Neural cell (in vitro differentiated cells): ENCODE measurements around the gene DUSP2. TPM values are rescaled to one million over a fixed set of nuclear protein-coding genes. Genes with fewer than 3 reads are reported as not detected.

Source experiments
- H2AFZ ChIP-seq: fragments of 200-600, 300-800 bp; sonication (generic), shearing (Covaris generic); 2 replicates; pipeline ENCODE4 v1.6.0; 2014; ENCODE audit warnings: low read depth, mild to moderate bottlenecking, antibody characterized with exemption, low read length, moderate library complexity
- H3F3A ChIP-seq: fragments of 200-600 bp; shearing (Covaris generic); 2 replicates; pipeline ENCODE4 v1.6.1; 2016; ENCODE audit warnings: mild to moderate bottlenecking, moderate library complexity, mixed read lengths, antibody characterized with exemption, low read length; ENCODE audit not compliant: insufficient read depth, poor library complexity, severe bottlenecking
- H3K27ac ChIP-seq: fragments of 200-600, 300-800 bp; sonication (generic), shearing (Covaris generic); 2 replicates; pipeline ENCODE4 v1.5.1; 2014; ENCODE audit warnings: mild to moderate bottlenecking, low read length, moderate library complexity
- H3K27me3 ChIP-seq: fragments of 300-800, 200-600 bp; sonication (generic), shearing (Covaris generic); 2 replicates; pipeline ENCODE4 v1.6.0; 2014; ENCODE audit warnings: mild to moderate bottlenecking, low read depth, low read length, moderate library complexity; ENCODE audit not compliant: insufficient read depth
- H3K36me3 ChIP-seq: fragments of 300-800, 200-600 bp; sonication (generic), shearing (Covaris generic); 2 replicates; pipeline ENCODE4 v1.5.1; 2014; ENCODE audit warnings: mild to moderate bottlenecking, antibody characterized with exemption, low read length, moderate library complexity; ENCODE audit not compliant: insufficient read depth
- H3K4me2 ChIP-seq: fragments of 300-800, 200-600 bp; sonication (generic), shearing (Covaris generic); 2 replicates; pipeline ENCODE4 v1.6.0; 2014; ENCODE audit warnings: mild to moderate bottlenecking, low read length
- H3K4me3 ChIP-seq: fragments of 300-800, 200-600 bp; sonication (generic), shearing (Covaris generic); 2 replicates; pipeline ENCODE4 v1.5.1; 2014; ENCODE audit warnings: mild to moderate bottlenecking, low read length, moderate library complexity
- H3K79me2 ChIP-seq: fragments of 200-600 bp; shearing (Covaris generic); replicated peaks from 2 replicates; pipeline ENCODE4 v1.6.0; 2014; ENCODE audit warnings: mild to moderate bottlenecking, low read length, moderate library complexity; ENCODE audit not compliant: insufficient read depth
- H3K9ac ChIP-seq: fragments of 300-800, 200-600 bp; sonication (generic), shearing (Covaris generic); 2 replicates; pipeline ENCODE4 v1.6.1; 2016; ENCODE audit warnings: mild to moderate bottlenecking, low read length, mixed read lengths
- H3K9me2 ChIP-seq: fragments of 200-600 bp; shearing (Covaris generic); 2 replicates; pipeline ENCODE4 v1.6.1; 2016; ENCODE audit warnings: mild to moderate bottlenecking, low read length, mixed read lengths; ENCODE audit not compliant: insufficient read depth
- H3K9me3 ChIP-seq: fragments of 200-600, 300-800 bp; sonication (generic), shearing (Covaris generic); 2 replicates; pipeline ENCODE4 v1.6.1; 2016; ENCODE audit warnings: mild to moderate bottlenecking, mixed run types, low read length, moderate library complexity, mixed read lengths
- H4K20me1 ChIP-seq: fragments of 200-600 bp; shearing (Covaris generic); 2 replicates; pipeline ENCODE4 v1.6.1; 2016; ENCODE audit warnings: mild to moderate bottlenecking, mixed run types; ENCODE audit not compliant: insufficient read depth
- CTCF ChIP-seq: fragments of 450-650 bp; IDR thresholded peaks from 2 replicates; pipeline ENCODE4 v1.5.1; 2014; ENCODE audit warnings: antibody characterized with exemption, mild to moderate bottlenecking, moderate library complexity; ENCODE audit not compliant: poor library complexity, severe bottlenecking
- EP300 ChIP-seq: fragments of 450-650 bp; conservative IDR thresholded peaks from 2 replicates; pipeline ENCODE4 v1.6.1; 2014; ENCODE audit warnings: antibody characterized with exemption, mild to moderate bottlenecking, moderate library complexity; ENCODE audit not compliant: poor library complexity, severe bottlenecking
- EZH2 ChIP-seq: fragments of 200-600, 300-800 bp; shearing (Covaris generic), sonication (generic); IDR thresholded peaks from 2 replicates; pipeline ENCODE4 v1.6.1; 2014; ENCODE audit warnings: antibody characterized with exemption, low read length, borderline replicate concordance, mild to moderate bottlenecking; ENCODE audit not compliant: insufficient read depth, poor library complexity, severe bottlenecking
- MXI1 ChIP-seq: fragments of 450-650 bp; conservative IDR thresholded peaks from 2 replicates; pipeline ENCODE4 v1.6.1; 2014; ENCODE audit warnings: antibody characterized with exemption, mild to moderate bottlenecking; ENCODE audit not compliant: poor library complexity, severe bottlenecking
- POLR2AphosphoS5 ChIP-seq: IDR thresholded peaks from 2 replicates; pipeline ENCODE4 v1.6.1; 2012
- RAD21 ChIP-seq: fragments of 450-650 bp; conservative IDR thresholded peaks from 2 replicates; pipeline ENCODE4 v1.6.1; 2014; ENCODE audit warnings: antibody characterized with exemption, mild to moderate bottlenecking, moderate library complexity
- REST ChIP-seq: IDR thresholded peaks from 2 replicates; pipeline ENCODE4 v1.6.1; 2012; ENCODE audit warnings: borderline replicate concordance
- SMC3 ChIP-seq: fragments of 450-650 bp; conservative IDR thresholded peaks from 2 replicates; pipeline ENCODE4 v1.6.1; 2014; ENCODE audit warnings: antibody characterized with exemption, mild to moderate bottlenecking, moderate library complexity; ENCODE audit not compliant: poor library complexity
- TAF1 ChIP-seq: IDR thresholded peaks from 2 replicates; pipeline ENCODE4 v1.6.1; 2012; ENCODE audit warnings: low read depth
- polyA plus RNA-seq: library from polyadenylated mRNA; depleted of rRNA; stranded (reverse); fragments of >200 nt; gene quantifications from 2 replicates; pipeline ENCODE4 v1.2.3, GENCODE V29; 2014

Gene DUSP2
- polyA plus RNA-seq, 1 donor from 2014 or later = 2.1 TPM

DNA sequence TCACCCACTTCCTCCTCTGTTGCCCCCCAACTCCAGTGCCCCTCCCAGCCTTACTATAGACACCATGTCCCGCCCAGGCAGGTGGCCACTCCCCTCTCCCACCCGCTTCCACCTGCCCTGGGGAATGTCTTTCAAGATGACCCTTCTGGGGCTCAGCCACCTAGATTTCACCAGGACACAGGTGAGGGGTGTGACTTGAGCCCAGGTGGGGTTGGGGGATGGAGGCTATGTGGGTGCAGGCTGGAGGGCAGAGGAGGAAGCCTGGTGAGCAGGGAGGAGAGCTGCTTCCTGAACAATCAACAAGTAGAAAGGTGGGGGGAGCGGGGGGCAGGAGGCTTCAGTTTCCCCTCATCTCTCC, 37.6 kb downstream of the DUSP2 start:
- no peak overlapping the region for H3K27ac ChIP-seq
- no peak overlapping the region for H3K4me3 ChIP-seq
- H3K36me3 ChIP-seq = no peaks in the 10 kb centered on the region
- H3K4me2 ChIP-seq = no peak overlapping the region
- H3K9me2 ChIP-seq = no peaks in the 10 kb centered on the region
- H3K9ac ChIP-seq = no peak overlapping the region
- TF ChIP-seq MXI1 (no peak), POLR2AphosphoS5 (no peak), SMC3 (no peak), EZH2 (no peak), TAF1 (no peak), RAD21 (no peak), EP300 (no peak), CTCF (no peak), REST (no peak)
- H3K27me3 ChIP-seq = no peaks in the 10 kb centered on the region
- no peak overlapping the region for H2AFZ ChIP-seq
- no peaks in the 10 kb centered on the region for H4K20me1 ChIP-seq
- no peaks in the 10 kb centered on the region for H3K9me3 ChIP-seq
- H3K79me2 ChIP-seq = no peaks in the 10 kb centered on the region
- H3F3A ChIP-seq = no peaks in the 10 kb centered on the region

GRCh38 chr2:96106991-96107707, 38.1 kb downstream of the DUSP2 start:
- Histone ChIP-seq H3K79me2 (no peaks in the 10 kb centered on the region), H2AFZ (no peak overlapping the region), H3K4me2 (no peak overlapping the region), H3K9me3 (no peaks in the 10 kb centered on the region), H3K4me3 (no peak overlapping the region), H3K27me3 (no peaks in the 10 kb centered on the region), H3K36me3 (no peaks in the 10 kb centered on the region), H4K20me1 (no peaks in the 10 kb centered on the region), H3K27ac (no peak overlapping the region), H3K9me2 (no peaks in the 10 kb centered on the region), H3F3A (no peaks in the 10 kb centered on the region), H3K9ac (no peak overlapping the region)
- no peak for TF ChIP-seq SMC3
- no peak for TF ChIP-seq REST
- TF ChIP-seq POLR2AphosphoS5 = no peak
- no peak for TF ChIP-seq EZH2
- TF ChIP-seq EP300 = no peak
- TF ChIP-seq RAD21 = no peak
- no peak for TF ChIP-seq TAF1
- no peak for TF ChIP-seq CTCF
- no peak for TF ChIP-seq MXI1
